Activated CD4-positive, alpha-beta T cell treated with anti-CD3 and anti-CD28 coated beads, Interleukin-2, amount 10 ng/mL, durations not matched to agents 7 days and 5 days (primary cell): ENCODE measurements around the gene FXR1. TPM values are rescaled to one million over a fixed set of nuclear protein-coding genes. Genes with fewer than 3 reads are reported as not detected.

Source experiments
- CTCF ChIA-PET: fragments of 350-600 bp; sonication (Branson Sonifier 250); formaldehyde crosslinking; loops from one replicate; lab custom pipeline; 2021; ENCODE audit warnings: antibody characterized with exemption; lab: Charles Lee
- POLR2A ChIA-PET: fragments of 350-600 bp; sonication (Branson Sonifier 250); formaldehyde crosslinking; loops from one replicate; lab custom pipeline; 2021; ENCODE audit warnings: antibody characterized with exemption; lab: Charles Lee
- DNase-seq: peaks from one replicate; pipeline ENCODE4 v3.0.0-alpha.2; 2020
- H3K27ac Mint-ChIP-seq: one replicate; pipeline ENCODE4 v1.8.0; 2021; ENCODE audit warnings: mild to moderate bottlenecking, moderate library complexity, mixed read lengths
- H3K27me3 Mint-ChIP-seq: one replicate; pipeline ENCODE4 v1.8.0; 2021; ENCODE audit warnings: mixed read lengths
- H3K36me3 Mint-ChIP-seq: one replicate; pipeline ENCODE4 v1.8.0; 2021; ENCODE audit warnings: low read depth, mixed read lengths
- H3K4me1 Mint-ChIP-seq: one replicate; pipeline ENCODE4 v1.8.0; 2021; ENCODE audit warnings: mixed read lengths
- H3K4me3 Mint-ChIP-seq: one replicate; pipeline ENCODE4 v1.8.0; 2021; ENCODE audit warnings: mild to moderate bottlenecking, moderate library complexity, mixed read lengths
- H3K9me3 Mint-ChIP-seq: one replicate; pipeline ENCODE4 v1.8.0; 2021; ENCODE audit warnings: mixed read lengths
- total RNA-seq, 2 experiments: library from RNA; stranded (reverse); gene quantifications; one replicate each; pipeline ENCODE4 v1.2.3, GENCODE V29; 2021

The FXR1 gene
- total RNA-seq, 2 experiments from 2014 or later, result 124 to 125 TPM

DNA sequence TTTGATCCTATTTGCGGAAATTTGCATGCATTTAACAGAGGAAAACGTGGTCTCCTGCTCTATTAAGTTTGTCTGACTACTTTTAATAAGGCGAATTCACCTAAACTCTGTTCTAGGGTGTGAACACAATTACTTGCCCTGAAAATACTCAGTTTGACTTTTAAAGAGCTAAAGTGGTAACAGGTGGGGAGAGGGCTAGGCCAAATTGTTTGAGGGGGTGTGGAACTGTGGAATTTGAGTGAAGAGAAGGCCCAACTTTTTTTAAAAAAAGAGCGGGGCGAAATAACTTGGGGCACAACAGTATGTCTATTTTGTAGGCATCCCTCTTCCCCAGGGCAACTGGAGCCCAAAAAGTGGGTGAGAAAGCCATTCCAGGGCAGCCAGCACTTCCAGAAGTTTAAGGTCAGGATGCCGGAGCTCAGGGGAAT lies 580 bp upstream of the FXR1 start:
- peaks cover 44% of the 10 kb centered on the region for H3K4me1 Mint-ChIP-seq
- peak overlapping the region; percentile 99 for H3K4me3 Mint-ChIP-seq
- no peak for DNase-seq
- peaks cover 17% of the 10 kb centered on the region for H3K36me3 Mint-ChIP-seq
- H3K9me3 Mint-ChIP-seq, result no peaks in the 10 kb centered on the region
- no peaks in the 10 kb centered on the region for H3K27me3 Mint-ChIP-seq
- ChIA-PET CTCF (interaction anchor here (0.6 to 1.4 kb wide), 5 partner anchors 11 to 363 kb away, joined by 3 to 9 read pairs (median 4); no protein-coding TSS in a partner anchor), POLR2A (no interaction called here)
- H3K27ac Mint-ChIP-seq, result peak overlapping the region; percentile 96

DNA sequence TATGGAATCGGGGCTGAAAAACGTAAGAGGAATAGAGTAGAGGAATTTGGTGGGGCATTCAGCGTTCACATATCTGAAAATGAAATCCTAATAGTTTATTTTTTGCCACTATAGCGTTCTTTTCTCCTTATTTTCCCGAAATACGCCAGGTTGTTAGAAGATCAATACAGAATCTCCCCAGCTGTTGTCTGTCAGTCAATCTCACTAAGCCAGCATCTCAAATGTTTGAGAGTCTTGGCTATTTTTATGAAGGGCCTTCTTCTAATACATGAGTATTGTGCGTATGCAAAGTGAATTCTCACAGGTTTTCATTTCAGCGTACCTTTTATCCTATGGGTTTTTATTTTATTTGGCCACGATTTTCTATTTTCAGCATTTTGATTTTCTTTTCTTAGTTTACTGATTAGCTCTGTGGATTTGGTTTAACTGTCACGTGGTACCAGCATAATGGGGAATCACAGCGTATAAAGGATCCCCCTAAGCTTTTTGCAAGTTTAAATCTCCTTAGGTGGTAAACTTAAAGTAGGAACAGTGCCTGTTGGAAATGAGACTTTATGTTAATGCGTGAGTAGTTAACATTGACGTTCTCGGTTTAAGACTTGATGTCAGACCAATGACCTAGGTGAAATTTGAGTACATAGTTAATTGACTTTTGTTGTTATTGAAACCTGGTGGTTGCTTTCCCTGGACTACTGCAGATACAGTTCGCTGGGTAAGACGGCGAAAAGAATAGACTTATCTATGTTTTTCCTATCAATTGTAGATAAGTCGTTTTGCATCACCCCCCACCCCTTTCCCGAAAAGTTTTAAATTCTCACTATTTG lies 1.3 kb downstream of the FXR1 start:
- Mint-ChIP-seq H3K9me3 (no peaks in the 10 kb centered on the region), H3K4me1 (peaks cover 55% of the 10 kb centered on the region), H3K4me3 (peak overlapping the region; percentile 99), H3K27ac (peak overlapping the region; percentile 96), H3K36me3 (peaks cover 27% of the 10 kb centered on the region), H3K27me3 (no peaks in the 10 kb centered on the region)
- no peak for DNase-seq
- ChIA-PET POLR2A (no interaction called here), CTCF (no interaction called here)

DNA sequence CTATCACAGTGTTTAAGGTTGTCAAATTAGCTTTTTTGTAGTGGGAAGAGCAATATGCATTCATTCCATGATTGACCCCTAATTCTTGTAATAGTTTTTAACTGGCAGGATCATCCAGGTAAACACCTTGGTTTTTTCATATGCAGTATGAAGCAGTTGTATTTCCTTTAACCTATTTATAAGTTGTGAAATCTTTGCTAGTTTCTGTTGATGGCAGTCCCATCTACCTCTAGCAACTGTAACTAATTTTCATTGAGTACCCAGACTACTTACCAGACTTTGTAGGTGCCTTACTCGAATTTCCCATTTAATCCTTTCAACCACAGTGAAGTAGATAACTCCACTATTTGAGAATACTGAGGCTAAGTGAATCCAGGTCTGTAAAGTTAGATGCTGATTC lies 6.1 kb downstream of the FXR1 start:
- Mint-ChIP-seq H3K27me3 (no peaks in the 10 kb centered on the region), H3K4me1 (peaks cover 48% of the 10 kb centered on the region), H3K9me3 (no peaks in the 10 kb centered on the region), H3K4me3 (no peak overlapping the region), H3K36me3 (peaks cover 27% of the 10 kb centered on the region), H3K27ac (no peak overlapping the region)
- ChIA-PET POLR2A (no interaction called here), CTCF (interaction anchor here (1.1 kb wide), 1 partner anchor 17 kb away, joined by 4 read pairs; no protein-coding TSS in a partner anchor)
- DNase-seq, result no peak

DNA sequence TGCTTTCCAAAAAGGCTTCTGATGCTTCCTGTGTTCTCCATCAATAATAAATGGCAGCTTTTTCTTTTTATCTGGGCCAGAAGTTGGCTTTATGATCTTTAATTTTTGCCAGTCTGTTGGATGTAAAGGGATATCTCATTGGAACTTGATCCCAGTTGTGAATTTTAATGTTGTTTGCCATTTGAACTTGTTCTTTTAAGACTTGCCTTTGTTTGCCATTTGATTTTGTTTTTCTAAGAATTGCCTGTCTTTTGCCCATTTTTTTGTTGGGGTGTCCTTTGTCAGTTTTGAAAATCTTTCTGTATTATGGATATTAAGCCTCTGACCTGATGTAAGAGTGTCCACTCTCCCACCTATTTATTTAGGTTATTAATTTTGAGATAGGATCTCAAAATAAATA lies 9.8 kb downstream of the FXR1 start:
- DNase-seq, result no peak
- Mint-ChIP-seq H3K27me3 (no peaks in the 10 kb centered on the region), H3K9me3 (no peaks in the 10 kb centered on the region), H3K36me3 (peaks cover 20% of the 10 kb centered on the region), H3K4me3 (no peak overlapping the region), H3K4me1 (peaks cover 31% of the 10 kb centered on the region), H3K27ac (no peak overlapping the region)
- POLR2A ChIA-PET, result no interaction called here
- CTCF ChIA-PET, result no interaction called here

- H3K4me1 Mint-ChIP-seq, result peaks cover 28% of the 10 kb centered on the region
- ChIA-PET POLR2A (no interaction called here), CTCF (no interaction called here)
- H3K36me3 Mint-ChIP-seq, result peaks cover 16% of the 10 kb centered on the region
- no peak overlapping the region for H3K27ac Mint-ChIP-seq
- no peak for DNase-seq
- H3K27me3 Mint-ChIP-seq, result no peaks in the 10 kb centered on the region
- no peak overlapping the region for H3K4me3 Mint-ChIP-seq
- no peaks in the 10 kb centered on the region for H3K9me3 Mint-ChIP-seq
Observed at GRCh38 chr3:180923561-180923960, 11.1 kb downstream of the FXR1 start.

GRCh38 chr3:180926526-180926925 lies 14.1 kb downstream of the FXR1 start:
- no peak for DNase-seq
- POLR2A ChIA-PET, result no interaction called here
- Mint-ChIP-seq H3K9me3 (no peaks in the 10 kb centered on the region), H3K4me3 (no peak overlapping the region), H3K4me1 (peaks cover 31% of the 10 kb centered on the region), H3K36me3 (peaks cover 20% of the 10 kb centered on the region), H3K27ac (no peak overlapping the region), H3K27me3 (no peaks in the 10 kb centered on the region)
- CTCF ChIA-PET, result interaction anchor here (0.9 to 1.3 kb wide), 2 partner anchors 9 to 14 kb away, joined by 3 to 4 read pairs; partner anchors contain the start of gene FXR1

DNA sequence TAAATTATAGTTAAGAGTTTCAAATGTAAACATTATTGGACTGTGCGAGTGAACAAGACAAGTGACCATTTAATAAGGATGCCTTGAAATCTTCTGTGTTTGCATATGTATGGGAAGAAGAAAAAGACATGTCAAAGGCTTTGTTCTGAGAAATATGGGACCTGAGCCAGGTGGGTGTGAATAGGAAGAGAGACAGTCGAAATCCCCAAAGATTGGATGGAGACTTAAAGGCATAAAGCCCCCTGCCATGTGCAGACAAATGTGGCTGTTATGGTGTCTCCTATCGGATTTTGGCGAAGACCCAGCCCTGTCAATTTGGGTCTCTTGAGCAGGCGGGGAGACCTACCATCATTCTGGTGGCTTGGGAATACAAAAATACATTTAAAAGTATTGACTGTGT lies 16.9 kb downstream of the FXR1 start:
- DNase-seq, result no peak
- Mint-ChIP-seq H3K36me3 (peaks cover 19% of the 10 kb centered on the region), H3K9me3 (no peaks in the 10 kb centered on the region), H3K4me3 (no peak overlapping the region), H3K27ac (no peak overlapping the region), H3K27me3 (no peaks in the 10 kb centered on the region), H3K4me1 (peaks cover 23% of the 10 kb centered on the region)
- CTCF ChIA-PET, result no interaction called here
- POLR2A ChIA-PET, result no interaction called here

GRCh38 chr3:180930526-180930925 lies 18.1 kb downstream of the FXR1 start:
- H3K36me3 Mint-ChIP-seq, result peaks cover 24% of the 10 kb centered on the region
- no peak for DNase-seq
- no peaks in the 10 kb centered on the region for H3K27me3 Mint-ChIP-seq
- ChIA-PET CTCF (no interaction called here), POLR2A (no interaction called here)
- no peak overlapping the region for H3K27ac Mint-ChIP-seq
- no peaks in the 10 kb centered on the region for H3K9me3 Mint-ChIP-seq
- peaks cover 20% of the 10 kb centered on the region for H3K4me1 Mint-ChIP-seq
- no peak overlapping the region for H3K4me3 Mint-ChIP-seq

DNA sequence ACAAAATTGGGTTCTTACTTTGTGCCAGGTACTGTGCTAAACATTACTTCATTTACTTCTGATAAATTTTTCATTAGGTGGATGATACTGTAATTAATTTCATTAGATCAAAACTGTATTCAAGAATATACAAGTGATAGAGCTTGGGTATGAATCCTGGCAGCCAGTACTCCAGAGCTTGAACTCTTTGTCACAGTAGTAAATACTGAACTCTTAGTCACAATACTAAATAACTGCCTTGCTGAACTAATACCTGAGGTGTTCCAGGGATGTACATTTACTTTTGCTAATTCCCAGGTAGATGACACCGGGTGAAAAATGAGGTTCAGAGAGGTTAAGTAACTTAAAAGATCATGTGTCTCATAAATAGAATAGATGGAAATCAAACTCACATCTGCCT lies 20.3 kb downstream of the FXR1 start:
- ChIA-PET CTCF (interaction anchor here (1.9 kb wide), 1 partner anchor 21 kb away, joined by 5 read pairs; the partner anchor contains the start of gene FXR1), POLR2A (no interaction called here)
- Mint-ChIP-seq H3K36me3 (peaks cover 34% of the 10 kb centered on the region), H3K4me3 (no peak overlapping the region), H3K4me1 (peaks cover 15% of the 10 kb centered on the region), H3K27me3 (no peaks in the 10 kb centered on the region), H3K9me3 (no peaks in the 10 kb centered on the region), H3K27ac (no peak overlapping the region)
- no peak for DNase-seq

- ChIA-PET CTCF (interaction anchor here (1.3 to 1.4 kb wide), 2 partner anchors 22 to 23 kb away, joined by 3 read pairs; no protein-coding TSS in a partner anchor), POLR2A (no interaction called here)
- no peak overlapping the region for H3K27ac Mint-ChIP-seq
- no peaks in the 10 kb centered on the region for H3K27me3 Mint-ChIP-seq
- peaks cover 36% of the 10 kb centered on the region for H3K36me3 Mint-ChIP-seq
- no peak for DNase-seq
- H3K4me1 Mint-ChIP-seq, result peaks cover 7% of the 10 kb centered on the region
- no peaks in the 10 kb centered on the region for H3K9me3 Mint-ChIP-seq
- H3K4me3 Mint-ChIP-seq, result no peak overlapping the region
Observed at GRCh38 chr3:180934638-180935037, 22.2 kb downstream of the FXR1 start.

GRCh38 chr3:180940826-180941225 lies 28.4 kb downstream of the FXR1 start:
- Mint-ChIP-seq H3K4me1 (no peaks in the 10 kb centered on the region), H3K27me3 (no peaks in the 10 kb centered on the region), H3K4me3 (no peak overlapping the region), H3K36me3 (peaks cover 45% of the 10 kb centered on the region), H3K27ac (no peak overlapping the region), H3K9me3 (no peaks in the 10 kb centered on the region)
- POLR2A ChIA-PET, result no interaction called here
- DNase-seq, result no peak
- CTCF ChIA-PET, result no interaction called here

GRCh38 chr3:180947761-180948390 lies 35.4 kb downstream of the FXR1 start:
- ChIA-PET CTCF (interaction anchor here (1.2 kb wide), 1 partner anchor 8 kb away, joined by 3 read pairs; no protein-coding TSS in a partner anchor), POLR2A (no interaction called here)
- peaks cover 44% of the 10 kb centered on the region for H3K36me3 Mint-ChIP-seq
- no peaks in the 10 kb centered on the region for H3K27me3 Mint-ChIP-seq
- no peaks in the 10 kb centered on the region for H3K9me3 Mint-ChIP-seq
- no peak for DNase-seq
- H3K27ac Mint-ChIP-seq, result no peak overlapping the region
- peaks cover 7% of the 10 kb centered on the region for H3K4me1 Mint-ChIP-seq
- no peak overlapping the region for H3K4me3 Mint-ChIP-seq

DNA sequence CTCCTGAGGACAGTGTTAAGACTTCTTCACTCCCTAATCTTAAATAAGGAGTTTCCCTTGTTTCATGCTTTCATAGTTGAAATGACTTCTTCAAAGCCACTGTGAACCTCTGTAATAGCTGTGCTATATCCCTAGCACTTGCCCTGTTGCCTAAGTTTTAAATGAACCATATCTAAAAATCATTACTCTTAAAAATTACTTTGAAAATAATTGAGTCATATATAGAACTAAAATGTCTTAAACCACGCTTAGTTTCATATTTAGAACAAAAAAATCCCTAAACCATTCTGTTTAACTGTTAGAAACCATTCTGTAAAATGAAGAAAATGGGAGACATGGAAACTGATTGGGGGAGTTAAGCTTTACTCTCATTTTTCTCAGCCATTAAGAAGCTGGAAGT lies 47.2 kb downstream of the FXR1 start:
- Mint-ChIP-seq H3K4me1 (peaks cover 9% of the 10 kb centered on the region), H3K27me3 (no peaks in the 10 kb centered on the region), H3K27ac (no peak overlapping the region), H3K36me3 (peaks cover 60% of the 10 kb centered on the region), H3K9me3 (no peaks in the 10 kb centered on the region), H3K4me3 (no peak overlapping the region)
- ChIA-PET CTCF (no interaction called here), POLR2A (no interaction called here)
- no peak for DNase-seq
